ENCODE data around the gene SERINC3.
A peak's percentile ranks its signal among the peaks of the same experiment; 100 is the strongest.
"Not testable (repeated sequence)": the region's sequence is repeated elsewhere in the genome, so short reads cannot be mapped to it uniquely, and the experiment has no call there.

The SERINC3 gene
- total RNA-seq = 126 to 291 (median 161) reads per million in 9 experiments

GRCh38 chr20:44521484-44522481 is at the start of gene SERINC3:
Gene SERINC3 (minus strand): TSS chr20:44522070. CDS start chr20:44521951, 119 bp downstream.
- peaks cover 35 to 44% of the 10 kb centered on the region in 2 donors for H3K4me1 Mint-ChIP-seq (ENCODE audit: low read depth in 2 of 2)

DNA sequence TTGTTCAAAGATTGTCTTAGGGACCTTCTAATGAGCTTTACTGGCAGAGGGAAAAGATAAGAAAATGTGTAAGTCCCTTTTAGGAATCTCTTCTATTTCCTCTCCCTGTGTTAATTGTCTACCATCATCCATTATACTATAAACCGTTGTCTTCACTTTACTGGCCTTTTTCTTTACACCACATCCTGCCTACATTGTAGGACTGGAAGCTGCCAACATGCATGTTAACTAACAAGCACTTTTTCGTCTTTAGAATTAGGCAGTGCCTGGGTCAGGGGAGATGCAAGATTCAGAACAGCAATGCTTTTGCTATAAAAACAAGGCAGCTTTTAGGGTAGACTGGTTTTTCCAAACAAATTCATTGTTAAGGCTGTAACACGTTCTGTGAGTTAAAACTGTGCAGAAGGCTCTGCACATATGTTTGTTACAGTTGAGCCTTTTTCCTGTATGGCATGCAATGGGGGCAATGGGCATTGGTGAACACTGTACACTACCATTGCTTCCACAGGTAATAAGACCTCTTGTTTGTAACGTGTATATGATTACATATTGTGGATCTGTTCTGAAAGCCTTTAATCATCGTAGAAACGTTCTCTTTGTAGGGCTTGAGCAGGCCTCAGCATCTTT is 49.6 kb upstream of the SERINC3 start:
- Mint-ChIP-seq H3K9me3 (no peaks in the 10 kb centered on the region), H3K27me3 (peaks cover 0 to 5% of the 10 kb centered on the region in 2 donors), H3K36me3 (ENCODE audit: insufficient read depth) (no peaks in the 10 kb centered on the region), H3K27ac (no peak overlapping the region), H3K4me1 (ENCODE audit: low read depth in 2 of 2) (peaks cover 3 to 8% of the 10 kb centered on the region in 2 donors), H3K4me3 (no peak overlapping the region)
- ATAC-seq (replicated peaks) = no peak
- DNase-seq = no peak

More at GRCh38 chr20:44521484-44522481, at the start of gene SERINC3:
- Mint-ChIP-seq H3K27ac (peak within 1 kb of the TSS; percentile 93 to 96), H3K36me3 (ENCODE audit: insufficient read depth) (peaks cover 16% of the 10 kb centered on the region), H3K4me3 (peak within 1 kb of the TSS; percentile 82 to 91), H3K9me3 (no peaks in the 10 kb centered on the region), H3K27me3 (no peaks in the 10 kb centered on the region)
- DNase-seq = peak; percentile 98 to 99 (median 98)
- ATAC-seq (replicated peaks) = peak; percentile 92

DNA sequence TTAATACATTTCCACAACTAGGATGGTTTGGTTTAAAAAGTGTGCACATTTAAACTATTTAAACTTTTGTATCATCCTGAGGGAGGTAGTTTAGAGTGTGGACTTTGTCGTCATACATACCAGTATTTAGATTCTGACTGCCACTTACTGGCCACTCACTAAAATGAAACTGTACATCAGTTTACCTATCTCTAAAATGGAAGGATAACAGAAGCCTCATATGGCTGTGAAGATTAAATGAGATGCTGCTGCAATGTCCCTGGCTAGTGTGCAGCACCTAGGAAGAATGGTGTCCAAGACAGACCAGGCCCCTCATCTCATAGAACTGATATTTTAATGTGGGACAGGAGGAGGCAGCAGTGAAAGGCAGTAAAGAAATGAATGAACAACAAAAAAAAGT is 48.5 kb upstream of the SERINC3 start:
- ATAC-seq (replicated peaks) (no peak), DNase-seq (no peak)
- peaks cover 0 to 5% of the 10 kb centered on the region in 2 donors for H3K27me3 Mint-ChIP-seq
- H3K9me3 Mint-ChIP-seq = no peaks in the 10 kb centered on the region
- peaks cover 0 to 3% of the 10 kb centered on the region in 2 donors for H3K4me1 Mint-ChIP-seq (ENCODE audit: low read depth in 2 of 2)
- H3K4me3 Mint-ChIP-seq = no peak overlapping the region
- H3K36me3 Mint-ChIP-seq (ENCODE audit: insufficient read depth) = no peaks in the 10 kb centered on the region
- H3K27ac Mint-ChIP-seq = no peak overlapping the region

DNA sequence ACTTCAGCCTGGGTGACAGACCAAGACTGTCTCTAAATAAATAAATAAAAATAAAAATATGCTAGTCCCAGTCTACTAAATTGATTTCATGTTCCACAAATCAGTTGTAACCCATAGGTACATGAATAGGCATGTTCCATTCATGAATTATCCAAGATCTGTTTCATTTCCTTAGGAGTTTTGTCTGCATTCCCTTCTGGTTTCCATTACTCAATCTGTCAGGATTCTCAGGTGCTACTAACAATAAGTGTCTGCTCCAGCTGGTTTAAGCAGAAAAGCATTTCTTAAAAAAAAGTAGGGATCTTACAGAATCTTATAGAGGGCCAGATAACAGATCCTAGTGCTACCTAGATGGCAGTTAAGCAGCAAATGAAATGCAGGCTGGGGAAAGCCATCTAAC is 44.9 kb upstream of the SERINC3 start:
- H3K36me3 Mint-ChIP-seq (ENCODE audit: insufficient read depth) = no peaks in the 10 kb centered on the region
- peaks cover 0 to 11% of the 10 kb centered on the region in 2 donors for H3K27me3 Mint-ChIP-seq
- H3K27ac Mint-ChIP-seq = no peak overlapping the region
- ATAC-seq (replicated peaks) (no peak), DNase-seq (no peak)
- peaks cover 0 to 3% of the 10 kb centered on the region in 2 donors for H3K4me1 Mint-ChIP-seq (ENCODE audit: low read depth in 2 of 2)
- H3K9me3 Mint-ChIP-seq = no peaks in the 10 kb centered on the region
- no peak overlapping the region for H3K4me3 Mint-ChIP-seq

DNA sequence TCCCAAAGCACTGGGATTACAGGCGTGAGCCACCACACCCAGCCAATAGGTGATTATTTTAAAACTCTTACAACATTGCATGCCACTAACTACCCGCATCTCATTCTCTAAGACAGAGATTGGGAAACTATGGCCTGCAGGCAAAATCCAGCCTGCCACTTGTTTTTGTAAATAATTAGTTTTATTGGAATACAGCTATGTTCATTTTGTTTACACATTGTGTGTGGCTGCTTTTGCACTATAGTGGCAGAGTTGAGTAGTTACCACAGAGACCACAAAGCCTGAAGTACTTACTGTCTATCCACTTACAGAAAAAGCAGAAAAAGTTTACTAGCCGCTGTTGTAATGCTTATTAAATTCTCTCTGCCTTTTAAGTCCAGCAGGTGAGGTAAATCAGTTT is 44.1 kb upstream of the SERINC3 start:
- no peaks in the 10 kb centered on the region for H3K36me3 Mint-ChIP-seq (ENCODE audit: insufficient read depth)
- no peaks in the 10 kb centered on the region for H3K9me3 Mint-ChIP-seq
- DNase-seq (no peak), ATAC-seq (replicated peaks) (no peak)
- H3K27ac Mint-ChIP-seq = no peak overlapping the region
- peaks cover 0 to 3% of the 10 kb centered on the region in 2 donors for H3K4me1 Mint-ChIP-seq (ENCODE audit: low read depth in 2 of 2)
- H3K27me3 Mint-ChIP-seq = peaks cover 0 to 14% of the 10 kb centered on the region in 2 donors
- H3K4me3 Mint-ChIP-seq = no peak overlapping the region

DNA sequence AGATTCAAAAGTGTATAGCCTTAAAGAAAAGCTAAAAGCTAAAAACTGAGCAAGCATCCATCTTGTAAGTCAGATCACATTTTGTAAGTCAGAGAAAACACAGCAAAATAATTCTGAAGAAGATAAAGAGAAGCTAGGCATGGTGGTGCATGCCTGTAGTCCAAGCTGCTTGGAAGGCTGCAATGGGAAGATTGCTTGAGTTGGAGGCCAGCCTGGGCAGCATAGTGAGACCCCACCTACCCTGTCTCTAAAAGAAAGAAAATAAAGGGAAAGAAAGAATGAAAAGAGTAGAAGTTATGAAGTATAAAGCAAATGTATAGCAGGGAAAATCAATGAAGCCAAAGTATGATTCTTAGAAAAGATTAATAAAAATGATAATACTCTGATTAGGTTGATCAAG is 40.0 kb upstream of the SERINC3 start:
- DNase-seq = no peak
- no peaks in the 10 kb centered on the region for H3K9me3 Mint-ChIP-seq
- H3K36me3 Mint-ChIP-seq (ENCODE audit: insufficient read depth) = no peaks in the 10 kb centered on the region
- no peak overlapping the region for H3K27ac Mint-ChIP-seq
- ATAC-seq (replicated peaks) = no peak
- no peaks in the 10 kb centered on the region for H3K4me1 Mint-ChIP-seq (ENCODE audit: low read depth in 2 of 2)
- H3K27me3 Mint-ChIP-seq = peaks cover 0 to 26% of the 10 kb centered on the region in 2 donors
- no peak overlapping the region for H3K4me3 Mint-ChIP-seq

DNA sequence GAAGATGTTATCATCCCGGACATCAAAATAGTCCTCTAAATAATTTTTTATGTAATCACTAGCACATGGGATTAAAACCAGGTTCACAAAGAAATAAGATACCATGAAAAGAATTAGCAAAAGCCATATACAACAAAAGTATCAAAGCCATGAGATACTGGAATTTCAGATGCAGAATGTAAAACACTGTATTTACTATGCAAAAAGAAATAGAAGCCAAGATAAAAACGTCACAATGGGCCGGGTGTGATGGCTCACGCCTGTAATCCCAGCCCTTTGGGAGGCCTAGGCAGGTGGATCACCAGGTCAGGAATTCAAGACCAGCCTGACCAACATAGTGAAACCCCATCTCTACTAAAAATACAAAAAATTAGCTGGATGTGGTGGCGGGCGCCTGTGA is 38.9 kb upstream of the SERINC3 start:
- not testable (repeated sequence) for H3K4me1 Mint-ChIP-seq (ENCODE audit: low read depth in 2 of 2); DNase-seq; H3K4me3 Mint-ChIP-seq; H3K36me3 Mint-ChIP-seq (ENCODE audit: insufficient read depth); H3K27ac Mint-ChIP-seq; H3K9me3 Mint-ChIP-seq; ATAC-seq (replicated peaks)
- H3K27me3 Mint-ChIP-seq = peaks cover 0 to 26% of the 10 kb centered on the region in 2 donors

- DNase-seq = no peak
- H3K27ac Mint-ChIP-seq = no peak overlapping the region
- H3K9me3 Mint-ChIP-seq = no peaks in the 10 kb centered on the region
- ATAC-seq (replicated peaks) = no peak
- no peak overlapping the region for H3K4me3 Mint-ChIP-seq
- H3K4me1 Mint-ChIP-seq (ENCODE audit: low read depth in 2 of 2) = no peaks in the 10 kb centered on the region
- H3K36me3 Mint-ChIP-seq (ENCODE audit: insufficient read depth) = no peaks in the 10 kb centered on the region
- peaks cover 0 to 26% of the 10 kb centered on the region in 2 donors for H3K27me3 Mint-ChIP-seq
These were observed 38.4 kb upstream of the SERINC3 start for GRCh38 chr20:44560229-44560628.

- Mint-ChIP-seq H3K27ac (no peak overlapping the region), H3K9me3 (no peaks in the 10 kb centered on the region), H3K27me3 (peaks cover 0 to 26% of the 10 kb centered on the region in 2 donors), H3K36me3 (ENCODE audit: insufficient read depth) (no peaks in the 10 kb centered on the region), H3K4me3 (no peak overlapping the region), H3K4me1 (ENCODE audit: low read depth in 2 of 2) (no peaks in the 10 kb centered on the region)
- no peak for ATAC-seq (replicated peaks)
- DNase-seq = no peak
These were observed 37.4 kb upstream of the SERINC3 start for GRCh38 chr20:44559302-44559701.

DNA sequence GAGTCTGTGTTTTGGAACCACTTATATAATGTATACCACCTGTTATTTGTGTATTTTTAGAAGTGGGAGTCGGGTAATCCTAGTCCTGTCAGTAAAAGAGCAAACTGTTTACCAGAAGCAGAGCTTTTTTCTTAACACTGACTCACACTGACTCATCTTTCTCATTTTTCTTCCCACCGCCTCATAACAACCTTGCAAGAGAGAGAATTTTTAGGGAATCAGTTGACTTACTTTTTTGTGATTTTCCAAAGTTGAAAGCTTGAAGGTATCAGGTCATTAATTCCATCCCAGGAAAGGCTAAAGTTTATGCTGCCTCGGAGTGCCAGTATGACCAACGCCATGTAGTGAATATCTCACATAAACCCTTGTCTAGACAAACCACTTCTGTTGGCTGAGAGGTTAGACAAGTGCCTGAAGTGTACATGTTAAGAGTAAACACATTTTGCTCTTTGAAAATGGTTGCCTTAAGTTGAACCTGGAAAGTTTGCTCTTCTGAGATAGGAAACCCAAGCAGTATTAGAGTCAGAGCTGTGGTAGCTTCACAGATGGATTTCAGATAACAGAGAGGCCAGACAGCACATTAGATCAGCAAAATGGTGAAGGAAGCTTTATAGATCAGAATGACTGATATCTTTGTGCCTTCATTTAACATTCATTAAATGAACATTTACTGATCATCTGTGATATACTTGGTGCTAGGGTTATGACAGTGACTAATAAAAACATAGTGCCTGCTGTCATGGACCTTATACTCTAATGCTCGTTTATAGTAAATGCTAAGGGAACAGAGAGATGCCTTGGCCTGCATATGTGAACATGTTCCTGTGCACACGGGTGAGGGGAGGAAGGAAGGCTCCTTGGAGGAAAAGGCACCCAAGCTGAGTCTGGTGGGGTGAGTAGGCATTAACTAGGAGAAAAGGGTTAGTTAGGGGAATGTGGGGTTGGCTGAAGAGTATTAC is 31.4 kb upstream of the SERINC3 start:
- no peaks in the 10 kb centered on the region for H3K9me3 Mint-ChIP-seq
- no peak for DNase-seq
- H3K4me3 Mint-ChIP-seq = no peak overlapping the region
- peak; percentile 26 for ATAC-seq (replicated peaks)
- no peaks in the 10 kb centered on the region for H3K36me3 Mint-ChIP-seq (ENCODE audit: insufficient read depth)
- H3K4me1 Mint-ChIP-seq (ENCODE audit: low read depth in 2 of 2) = no peaks in the 10 kb centered on the region
- H3K27me3 Mint-ChIP-seq = peaks cover 14 to 17% of the 10 kb centered on the region in 2 donors
- H3K27ac Mint-ChIP-seq = no peak overlapping the region

- DNase-seq (no peak), ATAC-seq (replicated peaks) (no peak)
- H3K9me3 Mint-ChIP-seq = no peaks in the 10 kb centered on the region
- H3K4me3 Mint-ChIP-seq = no peak overlapping the region
- no peak overlapping the region for H3K27ac Mint-ChIP-seq
- H3K27me3 Mint-ChIP-seq = peaks cover 17 to 21% of the 10 kb centered on the region in 2 donors
- H3K36me3 Mint-ChIP-seq (ENCODE audit: insufficient read depth) = no peaks in the 10 kb centered on the region
- H3K4me1 Mint-ChIP-seq (ENCODE audit: low read depth in 2 of 2) = no peaks in the 10 kb centered on the region
These were observed 30.7 kb upstream of the SERINC3 start for GRCh38 chr20:44552568-44552949.

DNA sequence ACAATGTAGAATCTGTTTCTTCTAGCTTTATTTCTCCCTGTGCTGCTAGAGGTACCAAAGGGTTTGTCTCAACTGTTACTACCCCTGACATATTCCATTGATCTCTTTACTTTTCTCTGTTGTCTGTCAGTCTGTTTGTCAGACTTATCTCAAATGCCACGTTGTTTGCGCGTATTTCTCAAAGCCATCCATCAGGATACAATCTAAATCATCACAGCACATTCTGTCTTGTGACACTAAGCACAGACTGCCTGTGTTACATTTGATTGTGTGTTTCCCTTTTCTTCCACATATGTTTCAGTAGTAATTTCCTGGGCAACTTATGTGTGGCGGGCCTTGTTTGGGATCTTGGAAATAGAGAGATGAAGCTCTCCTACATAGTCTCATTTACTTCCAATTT is 30.2 kb upstream of the SERINC3 start:
- H3K36me3 Mint-ChIP-seq (ENCODE audit: insufficient read depth) = no peaks in the 10 kb centered on the region
- H3K27ac Mint-ChIP-seq = no peak overlapping the region
- DNase-seq (no peak), ATAC-seq (replicated peaks) (no peak)
- no peaks in the 10 kb centered on the region for H3K9me3 Mint-ChIP-seq
- no peaks in the 10 kb centered on the region for H3K4me1 Mint-ChIP-seq (ENCODE audit: low read depth in 2 of 2)
- peaks cover 23% of the 10 kb centered on the region in 2 donors for H3K27me3 Mint-ChIP-seq
- no peak overlapping the region for H3K4me3 Mint-ChIP-seq

DNA sequence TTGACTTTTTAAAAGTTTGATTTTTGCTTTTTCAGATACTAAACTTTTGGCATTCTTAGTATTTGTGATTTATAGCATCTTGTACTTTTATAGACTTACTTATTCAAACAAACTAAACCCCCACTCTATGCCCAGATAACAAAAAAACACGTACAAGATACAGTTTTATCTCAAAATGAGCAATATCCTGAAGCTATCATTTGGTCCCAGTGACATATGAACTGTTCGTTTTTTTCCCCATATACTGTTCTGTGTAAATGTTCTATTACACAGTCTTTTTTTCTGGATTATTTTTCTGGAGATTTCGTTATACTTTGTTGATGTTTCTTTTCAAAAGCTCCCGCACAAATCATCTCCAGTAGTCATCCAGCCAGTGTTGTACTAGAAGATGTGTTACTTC is 27.3 kb upstream of the SERINC3 start:
- H3K4me1 Mint-ChIP-seq (ENCODE audit: low read depth in 2 of 2) = no peaks in the 10 kb centered on the region
- no peak overlapping the region for H3K4me3 Mint-ChIP-seq
- peaks cover 23 to 24% of the 10 kb centered on the region in 2 donors for H3K27me3 Mint-ChIP-seq
- H3K27ac Mint-ChIP-seq = no peak overlapping the region
- H3K9me3 Mint-ChIP-seq = no peaks in the 10 kb centered on the region
- no peak for ATAC-seq (replicated peaks)
- no peak for DNase-seq
- H3K36me3 Mint-ChIP-seq (ENCODE audit: insufficient read depth) = no peaks in the 10 kb centered on the region

Data from effector memory CD8-positive, alpha-beta T cell (primary cell).